Nasal cavity respiratory epithelium epithelial cell of viscerocranial mucosa (primary cell): ENCODE data around the gene BIRC5. TPM values are rescaled to one million over a fixed set of nuclear protein-coding genes. Genes with fewer than 3 reads are reported as not detected.

Experiments
- total RNA-seq: library from RNA; depleted of rRNA; stranded (reverse); fragments of >200 nt; gene quantifications from 2 replicates; pipeline ENCODE4 v1.2.3, GENCODE V29; 2014

The BIRC5 gene
- total RNA-seq: 0.14 and 1.0 TPM in 2 replicates

GRCh38 chr17:78214016-78214705, at the start of gene BIRC5:
Gene BIRC5, plus strand, starts transcription at chr17:78214253. Its CDS starts 64 bp downstream, at chr17:78214317.

GRCh38 chr17:78168242-78168902, 45.7 kb upstream of the BIRC5 start, which contains the start of gene SYNGR2:
Gene SYNGR2, plus strand, starts transcription at chr17:78168581. Its CDS starts 36 bp downstream, at chr17:78168617.

GRCh38 chr17:78186692-78187595, 27.1 kb upstream of the BIRC5 start, which contains the start of the genes AFMID and TK1:
Gene AFMID, plus strand, starts transcription at chr17:78187362. Its CDS starts 9 bp downstream, at chr17:78187371.
Gene TK1, minus strand, starts transcription at chr17:78187052. Its CDS starts 58 bp downstream, at chr17:78186994.

GRCh38 chr17:78230996-78231935, 17.2 kb downstream of the BIRC5 start, which contains the start of gene TMEM235:
Gene TMEM235, plus strand, starts transcription at chr17:78231631. Its CDS starts 393 bp downstream, at chr17:78232024.

Other genes starting within 250 kb of the BIRC5 start
- 65.6 and 78.7 TPM in 2 replicates for gene TMC6, start 85.5 kb upstream of the BIRC5 start, total RNA-seq
- gene TMC8, start 83.5 kb upstream of the BIRC5 start, total RNA-seq: under 0.01 and 0.21 TPM in 2 replicates
- 0.34 and 0.93 TPM in 2 replicates for gene C17orf99, start 67.9 kb upstream of the BIRC5 start, total RNA-seq
- gene SYNGR2, start 45.7 kb upstream of the BIRC5 start, total RNA-seq: 56.4 and 68.8 TPM in 2 replicates
- 0.78 and 1.4 TPM in 2 replicates for gene TK1, start 27.2 kb upstream of the BIRC5 start, total RNA-seq
- gene AFMID, start 26.9 kb upstream of the BIRC5 start, total RNA-seq: 22.7 and 32.8 TPM in 2 replicates
- not detected in 2 replicates for gene TMEM235, start 17.4 kb downstream of the BIRC5 start, total RNA-seq
- gene SOCS3, start 145.8 kb downstream of the BIRC5 start, total RNA-seq: 18.8 and 19.6 TPM in 2 replicates
- 15.7 and 32.3 TPM in 2 replicates for gene PGS1, start 164.4 kb downstream of the BIRC5 start, total RNA-seq